Activated CD4-positive, alpha-beta T cell treated with anti-CD3 and anti-CD28 coated beads, Interleukin-2, amount 50 U/mL, for 4 hours (primary cell): ENCODE results near the gene THSD8.
"Not testable (repeated sequence)": the region's sequence is repeated elsewhere in the genome, so short reads cannot be mapped to it uniquely, and the experiment has no call there.

Experiments used
- DNase-seq, 2 experiments: peaks; one replicate each; pipeline ENCODE4 v3.0.0-alpha.2; 2020

THSD8 gene

DNA sequence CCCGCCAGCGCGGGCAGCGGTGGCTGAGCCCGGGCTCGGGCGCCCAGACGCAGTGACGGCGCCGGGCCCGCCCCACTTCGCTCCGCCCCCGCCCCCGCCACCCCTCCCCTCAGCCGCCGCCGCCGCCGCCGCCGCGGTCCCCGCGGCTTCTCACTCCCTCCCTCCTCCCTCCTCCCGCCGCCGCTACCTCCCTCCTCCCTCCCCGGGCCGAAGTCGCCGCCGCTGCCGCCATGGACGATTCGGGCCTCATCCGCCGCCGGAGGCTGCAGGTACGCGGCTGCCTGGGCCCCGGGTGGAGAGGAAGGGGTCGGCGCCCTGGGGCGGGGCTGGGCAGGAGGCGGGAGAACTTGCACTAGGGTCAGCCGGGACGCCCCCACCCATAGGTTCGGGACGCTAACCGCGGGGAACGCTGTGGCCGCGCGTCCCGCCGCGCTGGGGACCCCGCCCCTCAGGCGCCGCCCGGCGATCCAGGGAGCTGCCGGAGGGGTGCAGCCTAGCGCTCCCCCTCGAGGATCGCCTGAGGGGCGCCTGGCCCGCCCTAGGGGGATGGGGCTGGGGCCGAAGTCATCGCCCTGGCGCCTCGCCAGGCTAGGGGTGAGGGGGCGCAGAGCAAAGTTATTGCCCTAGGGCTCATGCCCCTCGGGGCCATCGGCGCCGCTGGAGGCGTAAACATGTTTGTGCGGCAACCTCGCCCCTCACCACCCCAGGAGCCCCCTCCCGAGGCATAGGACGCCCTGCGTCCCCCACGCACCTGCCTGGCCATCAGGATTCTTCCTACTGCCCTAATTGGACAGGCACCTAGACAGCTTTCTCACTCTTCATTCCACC, 32.1 kb downstream of the THSD8 start:
- DNase-seq: peak in 1 of 2 experiments; percentile 39

DNA sequence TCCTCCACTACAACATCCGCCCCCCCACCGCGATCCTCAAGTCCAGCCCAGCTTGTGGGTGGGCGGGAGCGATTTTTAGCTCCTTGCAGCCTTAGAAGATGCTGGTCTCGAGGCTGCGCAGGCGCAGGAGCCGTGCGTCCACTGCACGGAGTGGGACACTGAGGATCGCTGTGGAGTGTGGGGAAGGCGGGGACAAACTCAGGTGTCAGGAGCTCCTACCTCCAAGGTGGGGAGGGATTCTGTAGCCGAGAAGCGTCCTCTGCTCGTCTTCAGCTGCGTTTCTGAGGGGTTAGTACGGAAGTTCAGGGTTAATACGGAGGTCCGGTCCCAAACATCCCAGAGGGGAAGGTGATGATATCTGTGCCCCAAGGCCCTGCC, 32.7 kb downstream of the THSD8 start, which contains the start of gene RTBDN:
RTBDN (minus strand) TSS at position 14 of the 378 bp plus-strand sequence. CDS start 4,600 bp downstream, outside the sequence.
- DNase-seq: no peak

DNA sequence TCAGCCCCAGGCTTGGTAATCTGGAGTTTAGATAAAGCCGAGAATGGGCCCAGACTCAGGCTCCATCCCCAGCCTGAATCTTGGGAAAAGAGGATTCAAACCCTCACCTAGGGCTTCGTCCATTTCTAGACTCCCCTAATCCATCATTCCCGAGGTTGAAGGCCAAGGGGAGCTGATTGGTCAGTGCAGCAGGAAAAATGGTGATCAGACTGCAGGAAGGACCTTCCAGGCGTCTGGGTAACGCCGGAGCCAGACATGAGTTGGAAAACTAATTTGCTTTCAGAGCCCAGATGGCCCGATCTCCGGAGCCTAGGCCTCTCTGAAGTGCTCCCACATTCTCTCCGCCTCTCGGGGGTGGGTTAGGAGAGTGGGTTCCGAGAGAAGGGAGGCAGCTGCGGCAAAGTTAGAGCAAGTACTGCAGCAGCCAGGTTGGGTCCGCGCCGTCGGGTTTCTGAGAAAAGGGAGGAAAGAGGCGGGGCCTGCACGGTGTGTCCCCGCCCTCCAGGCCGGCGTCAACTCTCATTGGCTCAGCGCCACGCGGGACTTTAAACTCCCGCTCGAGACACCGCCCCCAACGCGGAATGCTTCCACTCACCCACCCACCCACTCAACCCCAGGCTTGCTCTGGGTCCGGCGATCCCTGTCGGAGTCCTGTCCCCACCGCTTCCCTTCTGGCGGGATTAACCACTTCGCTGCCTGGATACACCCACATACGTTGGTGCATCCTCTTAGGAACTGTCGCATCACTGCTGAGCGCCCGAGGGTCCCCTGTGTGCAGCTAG, 33.3 kb downstream of the THSD8 start:
- DNase-seq: no peak

DNA sequence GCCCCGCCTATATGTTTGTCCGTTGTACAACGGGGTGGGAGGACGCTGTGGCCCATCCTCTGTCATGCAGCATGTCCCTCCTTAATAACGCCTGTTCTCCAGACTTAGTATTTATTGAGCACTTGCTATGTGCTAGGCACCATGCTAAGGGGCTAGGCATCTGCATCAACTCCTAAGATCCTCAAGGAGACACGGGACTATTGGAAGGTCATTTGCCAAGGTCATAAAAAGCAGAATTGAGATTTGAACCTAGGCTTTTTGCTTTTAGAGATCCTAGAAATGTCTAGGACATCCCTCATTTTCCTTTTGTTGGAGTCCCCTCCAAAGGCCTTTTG, 34.6 kb downstream of the THSD8 start:
- DNase-seq: no peak

DNA sequence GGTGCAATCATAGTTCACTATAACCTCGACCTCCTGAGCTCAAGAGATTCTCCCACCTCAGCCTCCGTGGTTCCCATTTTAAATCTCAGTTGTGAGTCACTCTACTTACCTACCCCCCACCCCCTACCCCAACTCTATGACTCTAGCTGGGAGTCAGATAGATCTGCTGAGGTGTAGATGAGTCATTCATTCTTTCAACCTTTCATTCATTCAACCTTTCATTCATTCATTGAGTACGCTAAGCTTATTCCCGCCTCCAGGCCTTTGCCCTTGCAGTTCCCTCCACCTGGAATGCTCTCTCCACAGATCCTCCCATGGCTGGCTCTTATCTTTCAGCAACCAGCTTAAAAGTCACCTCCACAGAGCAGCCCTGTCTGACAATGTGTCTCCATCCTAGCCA, 35.4 kb downstream of the THSD8 start:
- no peak for DNase-seq

DNA sequence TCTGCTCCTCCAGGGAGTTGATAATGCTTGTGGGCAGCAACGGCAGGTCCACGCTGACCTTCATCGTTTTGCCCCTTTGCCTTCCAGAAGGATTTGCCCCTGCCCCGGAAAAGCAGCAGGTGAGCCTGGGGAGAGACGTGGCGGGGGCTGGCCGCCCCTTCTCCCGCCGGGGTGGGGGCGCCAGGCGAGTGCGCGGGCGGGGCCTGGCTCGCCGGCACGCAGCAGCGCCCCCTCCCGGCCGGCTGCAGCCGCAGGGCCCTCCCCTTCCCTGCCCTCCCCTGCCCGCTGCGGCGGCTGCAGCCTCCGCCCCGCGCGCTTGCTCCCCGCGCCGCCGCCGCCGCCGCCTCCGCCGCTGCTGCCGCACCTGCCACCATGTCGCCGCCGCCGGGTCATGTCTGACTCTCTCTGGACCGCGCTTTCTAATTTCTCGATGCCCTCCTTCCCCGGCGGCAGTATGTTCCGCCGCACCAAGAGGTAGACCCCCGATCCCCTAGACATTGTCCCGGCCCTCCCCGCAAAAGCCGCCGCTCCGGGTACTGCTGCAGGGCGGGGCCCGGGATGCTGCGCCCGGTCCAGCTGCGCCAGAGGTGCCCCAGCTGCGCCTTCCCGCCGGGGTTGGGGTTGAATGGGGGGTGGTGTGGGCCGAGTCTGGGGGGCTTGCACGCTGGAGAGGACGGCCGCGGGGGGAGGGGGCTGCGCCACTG, 36.5 kb downstream of the THSD8 start, which contains the start of gene MAST1:
MAST1 (plus strand) TSS at position 334 of the 704 bp plus-strand sequence; CDS start at position 392, 58 bp downstream.
- DNase-seq: no peak

DNA sequence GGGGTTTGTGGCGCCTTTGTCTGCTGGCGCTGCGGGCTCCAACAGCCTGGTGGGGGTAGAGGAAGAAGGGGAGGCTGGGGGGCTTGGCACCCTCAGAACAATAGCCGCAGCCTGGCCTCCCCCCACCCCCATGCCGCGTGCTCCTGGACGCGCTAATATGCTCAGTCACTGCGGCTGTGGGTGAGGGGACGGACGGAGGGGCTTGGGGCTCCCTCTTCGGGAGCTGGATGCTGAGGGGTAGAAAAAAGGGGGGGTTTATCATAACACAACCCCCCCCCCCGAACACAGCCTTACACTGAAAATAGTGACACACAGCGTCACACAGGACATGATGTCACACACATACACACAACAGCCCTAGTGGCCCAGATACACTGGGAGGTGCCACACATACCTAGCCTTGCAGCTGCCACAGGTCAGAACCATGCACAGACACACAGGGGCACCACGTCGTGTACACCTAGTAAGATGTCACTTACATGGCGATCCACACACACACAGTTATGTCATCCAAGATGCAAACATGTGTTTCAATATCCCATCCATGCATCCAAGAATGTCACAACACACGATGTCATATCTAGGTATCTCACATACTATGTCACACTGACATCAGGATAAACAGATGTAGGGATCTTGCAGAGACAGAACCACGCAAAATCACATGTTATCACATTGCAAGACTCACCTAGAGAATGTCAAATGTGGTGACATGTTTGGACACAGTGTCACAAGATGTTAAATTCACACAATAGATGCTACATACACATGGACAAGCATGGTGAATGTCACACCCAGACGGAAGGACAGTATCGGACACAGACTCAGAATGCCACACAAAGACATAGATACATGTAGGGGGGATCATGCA, 37.3 kb downstream of the THSD8 start:
- DNase-seq: no peak

DNA sequence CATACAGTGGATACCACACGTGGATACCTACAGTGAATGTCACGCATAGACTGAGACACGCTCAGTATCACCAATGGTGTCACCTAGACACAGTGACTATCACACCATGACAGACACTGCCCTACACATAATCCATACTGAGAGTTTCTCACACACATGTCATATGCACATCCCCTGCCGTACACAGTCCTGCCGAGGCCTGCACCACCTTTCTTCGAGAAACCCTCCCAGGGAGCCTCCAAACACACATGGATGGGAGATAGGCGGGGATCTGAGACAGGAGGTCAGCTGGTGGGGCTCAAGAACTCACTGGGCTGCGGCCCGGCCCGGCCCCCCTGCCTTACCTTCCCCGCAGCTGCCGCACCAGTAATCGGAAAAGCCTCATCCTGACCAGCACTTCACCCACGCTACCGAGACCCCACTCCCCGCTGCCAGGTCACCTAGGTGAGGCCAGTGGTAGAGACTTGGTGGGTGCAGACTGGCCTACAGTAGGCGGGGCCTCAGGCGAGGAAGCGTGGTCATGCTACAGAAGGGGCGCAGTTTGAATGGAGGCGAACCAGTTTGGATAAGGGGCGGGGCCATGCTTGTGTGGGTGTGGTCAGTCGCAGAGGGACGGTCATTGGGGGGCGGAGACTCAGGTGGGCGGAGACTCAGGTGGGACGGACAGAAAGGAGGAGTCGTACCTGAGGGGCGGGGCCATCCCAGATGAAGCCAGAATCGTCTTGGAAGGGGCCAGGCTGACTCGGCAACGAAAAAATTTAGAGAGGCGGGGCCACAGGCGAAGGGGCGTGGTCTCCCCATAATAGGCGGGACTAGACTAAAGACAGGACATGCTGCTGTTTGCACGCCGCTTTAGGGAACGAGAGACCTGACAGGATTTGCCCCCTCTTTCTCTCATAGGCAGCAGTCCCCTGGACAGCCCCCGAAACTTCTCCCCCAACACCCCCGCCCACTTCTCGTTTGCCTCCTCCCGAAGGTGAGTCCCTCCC, 38.5 kb downstream of the THSD8 start:
- no peak for DNase-seq

DNA sequence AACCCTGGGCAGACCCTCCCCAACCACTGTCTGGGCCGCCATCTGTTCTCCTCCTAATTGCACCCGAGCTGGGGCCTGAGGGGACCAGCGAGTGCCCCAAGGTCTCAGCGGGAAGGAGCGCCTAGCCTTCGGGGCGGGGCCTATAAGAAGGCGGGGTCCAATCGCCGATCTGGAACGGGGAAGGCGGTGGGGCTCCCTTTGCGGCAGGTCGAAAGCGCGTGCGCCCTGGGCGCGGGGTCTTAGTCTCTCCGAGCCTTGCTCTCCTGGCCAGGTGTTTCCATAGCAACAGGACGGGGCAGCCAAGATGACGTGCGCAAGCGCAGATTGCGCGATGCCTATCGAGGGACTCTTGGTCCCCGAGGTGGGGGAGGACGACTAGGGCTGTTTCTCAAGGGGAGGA, 39.2 kb downstream of the THSD8 start:
- no peak for DNase-seq

DNA sequence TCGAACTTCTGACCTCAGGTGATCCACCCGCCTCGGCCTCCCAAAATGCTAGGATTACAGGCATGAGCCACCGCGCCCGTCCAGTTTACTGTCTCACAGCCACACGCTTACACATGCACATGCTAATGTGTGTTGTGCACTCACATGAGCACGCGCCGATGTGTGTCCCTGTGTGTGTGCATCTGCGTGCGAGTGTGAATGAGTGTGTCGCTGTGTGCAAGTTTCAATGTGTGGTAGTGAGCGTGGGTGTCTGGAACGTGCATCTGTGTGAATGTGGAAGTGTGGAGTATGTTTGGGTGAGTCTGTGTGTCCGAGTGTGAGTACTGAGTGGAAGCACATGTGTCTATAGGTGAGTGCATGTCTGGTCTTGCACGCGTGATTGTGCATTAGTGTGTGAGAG, 40.6 kb downstream of the THSD8 start:
- DNase-seq: no peak

DNA sequence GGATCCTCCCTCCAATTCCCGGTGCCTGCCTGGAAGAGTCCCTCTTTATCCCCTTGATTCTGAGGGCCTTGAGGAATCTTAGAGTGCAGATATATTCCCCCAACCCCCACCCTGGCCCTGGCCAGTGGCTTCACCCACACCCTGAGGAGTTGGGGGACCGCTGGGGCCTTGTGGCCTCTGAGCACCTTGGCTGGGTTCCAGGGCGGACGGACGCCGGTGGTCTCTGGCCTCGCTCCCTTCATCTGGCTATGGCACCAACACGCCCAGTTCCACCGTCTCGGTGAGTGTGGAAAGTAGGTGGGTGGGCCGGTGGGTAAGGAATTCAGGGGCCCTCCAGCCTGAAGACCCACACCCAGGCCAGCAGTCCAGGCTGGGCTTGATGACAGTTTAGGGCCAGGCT, 41.5 kb downstream of the THSD8 start:
- no peak for DNase-seq

DNA sequence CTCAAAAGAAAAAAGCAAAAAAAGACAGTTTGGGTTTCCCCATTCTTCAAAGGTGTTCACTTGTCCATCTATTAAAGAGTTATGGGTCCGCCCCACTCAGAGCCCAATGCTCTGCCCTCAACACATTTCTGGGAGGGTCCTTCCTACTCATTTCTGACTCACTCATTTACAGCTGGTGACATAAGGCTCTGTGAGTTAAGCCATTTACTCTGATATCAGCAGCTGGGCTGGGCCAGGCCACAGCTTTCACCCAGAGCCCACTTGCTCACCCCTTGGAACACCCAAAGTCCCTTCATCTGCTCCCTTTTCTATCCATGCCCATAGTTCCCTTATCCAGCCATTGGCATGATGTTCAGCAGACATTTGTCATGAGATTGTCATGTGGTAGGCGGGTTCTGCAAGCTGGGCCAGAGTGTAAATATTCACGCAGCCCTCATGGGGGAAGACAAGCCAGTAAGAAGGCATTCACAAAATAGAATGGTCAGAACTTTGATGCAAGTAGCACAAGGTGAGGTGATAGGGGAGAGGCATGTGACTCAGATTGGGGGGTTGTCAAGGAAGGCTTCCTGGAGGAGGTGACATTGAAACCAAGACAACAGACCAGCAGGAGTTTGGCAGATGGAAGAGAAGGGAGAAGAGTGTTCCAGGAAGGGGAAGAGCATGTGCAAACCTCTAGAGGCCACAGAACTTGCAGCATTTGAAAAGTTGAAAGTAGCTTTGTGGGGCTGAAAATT, 42.3 kb downstream of the THSD8 start:
- no peak for DNase-seq

DNA sequence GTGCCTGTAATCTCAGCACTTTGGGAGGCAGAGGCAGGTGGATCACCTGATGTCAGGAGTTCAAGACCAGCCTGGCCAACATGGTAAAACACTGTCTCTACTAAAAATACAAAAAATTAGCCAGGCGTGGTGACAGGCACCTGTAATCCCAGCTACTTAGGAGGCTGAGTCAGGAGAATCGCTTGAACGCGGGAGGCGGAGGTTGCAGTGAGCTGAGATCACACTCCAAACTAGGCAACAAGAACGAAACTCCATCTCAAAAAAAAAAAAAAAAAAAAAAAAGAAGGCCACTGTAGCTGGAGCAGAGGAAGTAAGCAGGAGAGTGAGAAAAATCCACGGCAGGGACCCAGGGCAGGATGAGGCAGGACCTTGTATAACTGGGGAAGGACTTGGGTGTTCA, 44.7 kb downstream of the THSD8 start:
- not testable (repeated sequence) for DNase-seq

DNA sequence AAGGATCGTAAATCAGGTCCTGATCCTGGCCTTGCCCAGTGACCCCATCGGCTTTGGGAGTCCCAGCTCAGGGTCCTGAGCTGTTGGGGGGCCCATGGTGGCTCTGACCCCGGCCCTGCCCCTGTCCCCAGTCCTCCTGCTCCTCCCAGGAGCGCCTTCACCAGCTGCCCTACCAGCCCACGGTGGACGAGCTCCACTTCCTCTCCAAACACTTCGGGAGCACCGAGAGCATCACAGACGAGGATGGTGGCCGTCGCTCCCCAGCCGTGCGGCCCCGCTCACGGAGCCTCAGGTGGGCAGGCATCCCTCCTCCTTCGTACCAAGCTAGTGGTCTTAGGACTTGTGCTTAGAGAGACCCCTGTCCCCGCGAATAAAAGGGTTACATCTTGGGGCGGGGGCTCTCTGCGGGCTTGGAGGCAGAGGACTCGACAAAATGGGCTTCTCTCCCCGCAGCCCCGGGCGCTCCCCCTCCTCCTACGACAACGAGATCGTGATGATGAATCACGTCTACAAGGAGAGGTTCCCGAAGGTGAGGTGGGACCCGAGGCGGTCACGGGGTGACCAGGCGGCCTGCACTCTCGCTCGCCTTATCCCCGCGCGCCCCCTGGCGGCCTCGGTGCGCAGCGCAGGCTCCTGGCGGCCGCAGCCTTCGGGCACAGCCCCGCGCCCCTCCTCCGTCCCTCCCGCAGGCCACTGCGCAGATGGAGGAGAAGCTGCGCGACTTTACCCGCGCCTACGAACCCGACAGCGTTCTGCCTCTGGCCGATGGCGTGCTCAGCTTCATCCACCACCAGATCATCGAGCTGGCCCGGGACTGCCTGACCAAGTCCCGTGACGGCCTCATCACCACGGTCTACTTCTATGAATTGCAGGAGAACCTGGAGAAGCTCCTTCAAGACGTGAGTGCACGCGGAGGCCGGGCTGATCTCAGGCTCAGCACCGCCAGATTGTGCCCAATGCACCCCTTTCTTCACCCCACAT, 45.6 kb downstream of the THSD8 start:
- peak; percentile 76 to 78 for DNase-seq
